Ovary (tissue), 9 donors: ENCODE measurements around the gene MRPS25. TPM values are rescaled to one million over a fixed set of nuclear protein-coding genes. Genes with fewer than 3 reads are reported as not detected.

Source experiments
- DNase-seq, 5 donors: peaks; one replicate each; pipeline ENCODE4 v3.0.0-alpha.2; 2019 to 2020
- H3K27ac ChIP-seq, 2 donors: fragments of 200-600 bp; one replicate each; pipeline versions ENCODE4 v1.5.1 to v1.8.0; 2019 to 2022
- H3K27me3 ChIP-seq: fragments of 200-600 bp; one replicate; pipeline ENCODE4 v1.8.0; 2022
- H3K36me3 ChIP-seq: fragments of 200-600 bp; sonication (generic); one replicate; pipeline ENCODE4 v1.5.1; 2019
- H3K4me1 ChIP-seq: one replicate; pipeline ENCODE4 v1.8.1; 2013; ENCODE audit warnings: mild to moderate bottlenecking, moderate library complexity; ENCODE audit not compliant: insufficient read depth
- H3K4me3 ChIP-seq: fragments of 200-600 bp; sonication (generic); one replicate; pipeline ENCODE4 v1.5.1; 2017
- H3K9me3 ChIP-seq, 2 donors: fragments of 200-600 bp in 1 of 2; sonication (generic) in 1 of 2; one replicate each; pipeline versions ENCODE4 v1.5.1 to v1.8.1; 2013 to 2019; ENCODE audit warnings: mild to moderate bottlenecking in 1 of 2, moderate library complexity in 1 of 2
- EP300 ChIP-seq: sonication (generic); formaldehyde crosslinking; IDR thresholded peaks from one replicate; pipeline ENCODE4 v1.6.1; 2017; ENCODE audit warnings: antibody characterized with exemption
- POLR2A ChIP-seq: fragments of 450-650 bp; IDR thresholded peaks from one replicate; pipeline ENCODE4 v1.6.1; 2017; ENCODE audit warnings: antibody characterized with exemption, mild to moderate bottlenecking, moderate library complexity
- WGBS, 3 donors: extraction: QIAGEN DNeasy Blood & Tissue Kit in 1 of 3; methylation state at CpG; one replicate each; pipeline versions ENCODE4 v1.1.5 to v1.1.7; 2013 to 2017; 5-methylcytosine and 5-hydroxymethylcytosine counted together
- intact Hi-C, 4 donors: fragments of 100-400 bp; cut with DNase I; formaldehyde crosslinking; loops; one replicate each; pipeline versions ENCODE4 v1.11.0 to v1.15.1; 2022 to 2023
- polyA plus RNA-seq, 2 donors: library from polyadenylated mRNA; stranded (reverse); fragments of 200-250 nt in 1 of 2; fragments of 350-450 nt in 1 of 2; fragmentation: Illumina TruSeq in 1 of 2; extraction: RNeasy Lipid Tissue Mini Kit (QIAGEN cat#74804) in 1 of 2; gene quantifications; one replicate each; pipeline ENCODE4 v1.2.3, GENCODE V29; 2013 to 2014
- total RNA-seq, 7 donors: library from RNA; depleted of rRNA in 2 of 7; stranded (reverse); fragments of >200 nt in 2 of 7; fragmentation: NEBNext Ultra II Directional in 3 of 7; extraction: Animal tissue kit (Norgen Biotek cat#: 25700) in 3 of 7; gene quantifications; one replicate each; pipeline versions ENCODE4 v1.1.0 to v1.2.4, GENCODE V29; 2016 to 2023
- TF ChIP-seq, protein P1 (sequence below), 3 donors: fragments of 450-650 bp in 2 of 3; fragments of 200-600 bp in 1 of 3; IDR thresholded peaks; one replicate each; pipeline versions ENCODE4 v1.5.1 to v1.8.0; 2016 to 2022; ENCODE audit warnings: antibody characterized with exemption in 3 of 3, mild to moderate bottlenecking in 1 of 3
- donor health status: DM: no; HTN: no; CAD: no; lungs with moderate emphysema.
- donor health status: DM: no; HTN: no; CAD: no.
- donor health status: Bipolar disorder and iron deficiency.
- donor health status: DM: yes; HTN: yes; CAD: no.
- donor health status: DM: no; HTN: no; CAD: no.
- donor health status: DM: yes; HTN: yes; CAD: no.

Gene MRPS25
- total and polyA plus RNA-seq, 9 donors = 22.5 to 50.5 (median 34.1) TPM

DNA sequence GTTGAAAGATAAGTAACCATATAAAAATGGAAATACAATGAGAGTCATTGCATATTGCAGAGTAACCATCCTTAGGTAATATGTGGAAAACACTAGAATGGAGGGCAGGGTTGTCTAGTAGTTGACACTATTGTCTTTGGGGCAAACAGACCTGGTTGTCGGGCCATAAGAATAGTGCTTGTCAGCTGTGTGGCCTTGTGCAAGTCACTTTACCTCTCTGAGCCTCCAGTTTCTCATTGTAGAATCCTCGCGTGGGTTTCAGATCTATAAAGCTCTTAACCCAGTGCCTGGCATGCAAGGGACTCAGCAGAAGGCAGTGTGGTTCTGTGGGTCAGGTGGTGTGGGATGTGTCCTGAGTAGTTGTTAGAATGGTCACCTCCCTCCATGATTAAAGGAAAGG lies 32.0 kb downstream of the MRPS25 start:
- intact Hi-C loops = no loop called here
- H3K4me1 ChIP-seq = no peaks in the 10 kb centered on the region
- DNase-seq = no peak
- 92 to 94% (median 92%) methylated on average over 3 of the region's 3 CpGs for WGBS, 3 donors
- TF ChIP-seq POLR2A (no peak), EP300 (no peak)
- TF ChIP-seq, protein P1, sequence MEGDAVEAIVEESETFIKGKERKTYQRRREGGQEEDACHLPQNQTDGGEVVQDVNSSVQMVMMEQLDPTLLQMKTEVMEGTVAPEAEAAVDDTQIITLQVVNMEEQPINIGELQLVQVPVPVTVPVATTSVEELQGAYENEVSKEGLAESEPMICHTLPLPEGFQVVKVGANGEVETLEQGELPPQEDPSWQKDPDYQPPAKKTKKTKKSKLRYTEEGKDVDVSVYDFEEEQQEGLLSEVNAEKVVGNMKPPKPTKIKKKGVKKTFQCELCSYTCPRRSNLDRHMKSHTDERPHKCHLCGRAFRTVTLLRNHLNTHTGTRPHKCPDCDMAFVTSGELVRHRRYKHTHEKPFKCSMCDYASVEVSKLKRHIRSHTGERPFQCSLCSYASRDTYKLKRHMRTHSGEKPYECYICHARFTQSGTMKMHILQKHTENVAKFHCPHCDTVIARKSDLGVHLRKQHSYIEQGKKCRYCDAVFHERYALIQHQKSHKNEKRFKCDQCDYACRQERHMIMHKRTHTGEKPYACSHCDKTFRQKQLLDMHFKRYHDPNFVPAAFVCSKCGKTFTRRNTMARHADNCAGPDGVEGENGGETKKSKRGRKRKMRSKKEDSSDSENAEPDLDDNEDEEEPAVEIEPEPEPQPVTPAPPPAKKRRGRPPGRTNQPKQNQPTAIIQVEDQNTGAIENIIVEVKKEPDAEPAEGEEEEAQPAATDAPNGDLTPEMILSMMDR (IDR thresholded peaks at IDR 0.05) = no peak
- no peaks in the 10 kb centered on the region for H3K9me3 ChIP-seq
- no peak overlapping the region for H3K27ac ChIP-seq
- no peaks in the 10 kb centered on the region for H3K27me3 ChIP-seq
- no peak overlapping the region for H3K4me3 ChIP-seq
- no peaks in the 10 kb centered on the region for H3K36me3 ChIP-seq

DNA sequence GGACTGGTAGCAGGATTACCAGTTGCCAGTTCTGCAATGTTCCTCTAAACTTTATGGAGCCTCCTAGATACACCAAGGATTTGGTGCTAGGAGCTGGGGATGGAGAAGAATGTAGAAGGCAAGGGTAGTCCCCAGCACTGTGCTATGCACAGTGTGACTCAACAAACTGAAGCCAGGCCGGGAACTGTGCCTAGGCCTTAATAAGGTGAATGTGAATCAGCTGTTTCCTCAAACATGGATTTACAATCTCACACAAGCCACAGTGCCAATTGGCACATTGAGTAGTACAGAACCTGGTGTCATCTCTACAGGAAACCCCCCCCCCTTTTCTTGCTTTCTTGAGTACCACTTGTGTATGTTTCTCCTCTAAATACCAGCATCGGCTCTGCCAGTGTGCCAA lies 32.5 kb downstream of the MRPS25 start:
- Histone ChIP-seq H3K36me3 (no peaks in the 10 kb centered on the region), H3K9me3 (no peaks in the 10 kb centered on the region), H3K27ac (no peak overlapping the region), H3K4me3 (no peak overlapping the region), H3K4me1 (no peaks in the 10 kb centered on the region), H3K27me3 (no peaks in the 10 kb centered on the region)
- TF ChIP-seq, protein P1 (IDR thresholded peaks at IDR 0.05) = no peak
- no peak for TF ChIP-seq EP300
- intact Hi-C loops = no loop called here
- WGBS, 3 donors = 85 to 94% (median 89%) methylated on average over 2 of the region's 2 CpGs
- DNase-seq = no peak

DNA sequence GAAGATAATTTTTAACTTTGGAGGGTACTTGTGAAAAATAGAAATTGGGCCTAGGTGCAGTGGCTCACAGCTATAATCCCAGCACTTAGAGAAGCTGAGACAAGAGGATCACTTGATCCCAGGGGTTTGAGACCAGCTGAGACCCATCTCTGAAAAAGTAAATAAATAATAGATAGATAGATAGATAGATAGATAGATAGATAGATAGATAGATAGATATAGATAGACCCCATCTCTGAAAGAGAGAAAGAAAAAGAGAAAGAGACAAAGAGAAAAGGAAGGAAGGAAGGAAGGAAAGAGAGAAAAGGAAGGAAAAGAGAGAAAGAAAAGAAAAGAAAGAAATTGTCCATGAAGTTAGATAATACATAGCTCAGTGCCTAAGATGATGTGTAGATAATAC lies 35.5 kb downstream of the MRPS25 start:
- Histone ChIP-seq H3K27ac (no peak overlapping the region), H3K4me3 (no peak overlapping the region), H3K36me3 (no peaks in the 10 kb centered on the region), H3K4me1 (no peaks in the 10 kb centered on the region), H3K27me3 (no peaks in the 10 kb centered on the region), H3K9me3 (no peaks in the 10 kb centered on the region)
- intact Hi-C loops = no loop called here
- TF ChIP-seq, protein P1 (IDR thresholded peaks at IDR 0.05) = no peak
- TF ChIP-seq POLR2A = no peak
- TF ChIP-seq EP300 = no peak
- DNase-seq = no peak

DNA sequence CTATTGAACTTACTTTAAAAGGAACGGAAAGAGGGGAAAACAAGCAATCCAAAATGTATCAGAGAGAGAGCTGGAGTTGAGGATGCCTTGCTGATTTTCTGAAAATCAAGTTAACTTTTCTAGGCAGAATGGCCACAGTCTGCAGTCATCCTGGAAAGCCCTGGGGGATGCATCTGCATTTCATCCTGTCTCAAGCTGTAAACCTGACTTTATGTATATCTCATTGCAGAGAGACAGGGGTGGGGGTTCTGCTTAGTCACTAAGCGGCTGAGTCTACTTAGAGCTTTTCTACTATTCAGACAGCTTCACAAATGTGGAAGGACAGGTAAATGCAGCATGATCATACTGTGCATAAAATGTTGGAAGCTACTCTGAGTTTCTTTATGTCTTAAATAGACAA lies 41.4 kb downstream of the MRPS25 start:
- TF ChIP-seq EP300 (no peak), POLR2A (no peak)
- TF ChIP-seq, protein P1 (IDR thresholded peaks at IDR 0.05) = no peak
- Histone ChIP-seq H3K9me3 (no peaks in the 10 kb centered on the region), H3K27me3 (no peaks in the 10 kb centered on the region), H3K4me3 (no peak overlapping the region), H3K27ac (no peak overlapping the region), H3K4me1 (no peaks in the 10 kb centered on the region), H3K36me3 (no peaks in the 10 kb centered on the region)
- no peak for DNase-seq
- intact Hi-C loops = no loop called here
- 93 to 95% (median 94%) methylated on average over 2 of the region's 2 CpGs for WGBS, 3 donors

DNA sequence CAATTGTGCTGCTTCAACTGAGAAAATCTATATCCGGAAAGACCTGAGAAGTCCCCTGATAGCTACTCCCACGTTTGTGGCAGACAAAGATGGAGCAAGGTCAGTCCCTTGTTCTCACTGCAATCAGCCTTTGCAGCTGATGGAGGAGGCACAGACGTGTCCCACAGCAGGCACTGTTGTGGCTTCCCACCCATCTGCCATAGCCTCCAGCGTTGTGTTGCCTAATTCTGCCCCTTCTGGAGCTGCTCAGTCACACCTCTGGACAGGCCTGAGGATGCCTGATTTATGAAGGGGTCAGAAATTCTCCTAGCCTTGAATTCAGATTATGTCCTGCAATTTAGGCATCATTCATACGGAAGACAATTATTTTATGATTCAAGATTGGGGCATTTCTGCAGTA lies 41.9 kb downstream of the MRPS25 start:
- H3K27me3 ChIP-seq = no peaks in the 10 kb centered on the region
- DNase-seq = no peak
- H3K4me1 ChIP-seq = no peaks in the 10 kb centered on the region
- intact Hi-C loops = no loop called here
- no peaks in the 10 kb centered on the region for H3K9me3 ChIP-seq
- H3K4me3 ChIP-seq = no peak overlapping the region
- no peak overlapping the region for H3K27ac ChIP-seq
- TF ChIP-seq EP300 (no peak), POLR2A (no peak)
- TF ChIP-seq, protein P1 (IDR thresholded peaks at IDR 0.05) = no peak
- H3K36me3 ChIP-seq = no peaks in the 10 kb centered on the region
- WGBS, 3 donors = 59 to 63% (median 62%) methylated on average over 5 of the region's 5 CpGs
